ENCODE measurements around the gene KCNT2. TPM values are rescaled to one million over a fixed set of nuclear protein-coding genes. Genes with fewer than 3 reads are reported as not detected.

Gene KCNT2
- total RNA-seq, 6 donors from 2014 or later = 2.7 to 9.9 (median 5.9) TPM

DNA sequence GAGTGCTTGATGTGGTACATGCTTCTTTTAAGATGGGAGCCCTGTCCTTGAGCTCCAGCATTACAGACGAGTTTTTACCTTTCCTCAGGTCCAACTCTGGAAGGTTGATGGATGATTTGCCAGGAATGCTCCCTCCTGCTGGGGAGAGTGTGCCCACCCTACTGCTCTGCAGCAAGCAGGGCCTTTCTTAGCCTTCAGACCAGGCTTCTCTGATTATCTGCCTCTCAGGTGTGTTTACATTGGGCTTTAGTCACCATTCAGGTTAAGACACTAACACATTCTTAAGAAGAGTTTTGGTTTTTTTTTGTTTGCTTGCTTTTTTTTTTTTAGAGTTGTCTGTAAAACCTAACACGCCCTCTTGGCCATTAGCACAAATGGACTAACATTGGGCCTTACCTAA is 301.8 kb downstream of the KCNT2 start:
- Histone ChIP-seq H3K4me3 (no peak overlapping the region), H3K4me1 (no peaks in the 10 kb centered on the region), H3K27me3 (no peaks in the 10 kb centered on the region), H3K36me3 (no peaks in the 10 kb centered on the region), H3K9me3 (no peaks in the 10 kb centered on the region), H3K27ac (no peak overlapping the region)
- no peak for TF ChIP-seq POLR2A (IDR thresholded peaks at IDR 0.05)
- no peak for TF ChIP-seq POLR2AphosphoS5 (IDR thresholded peaks at IDR 0.05)
- TF ChIP-seq, protein P1, sequence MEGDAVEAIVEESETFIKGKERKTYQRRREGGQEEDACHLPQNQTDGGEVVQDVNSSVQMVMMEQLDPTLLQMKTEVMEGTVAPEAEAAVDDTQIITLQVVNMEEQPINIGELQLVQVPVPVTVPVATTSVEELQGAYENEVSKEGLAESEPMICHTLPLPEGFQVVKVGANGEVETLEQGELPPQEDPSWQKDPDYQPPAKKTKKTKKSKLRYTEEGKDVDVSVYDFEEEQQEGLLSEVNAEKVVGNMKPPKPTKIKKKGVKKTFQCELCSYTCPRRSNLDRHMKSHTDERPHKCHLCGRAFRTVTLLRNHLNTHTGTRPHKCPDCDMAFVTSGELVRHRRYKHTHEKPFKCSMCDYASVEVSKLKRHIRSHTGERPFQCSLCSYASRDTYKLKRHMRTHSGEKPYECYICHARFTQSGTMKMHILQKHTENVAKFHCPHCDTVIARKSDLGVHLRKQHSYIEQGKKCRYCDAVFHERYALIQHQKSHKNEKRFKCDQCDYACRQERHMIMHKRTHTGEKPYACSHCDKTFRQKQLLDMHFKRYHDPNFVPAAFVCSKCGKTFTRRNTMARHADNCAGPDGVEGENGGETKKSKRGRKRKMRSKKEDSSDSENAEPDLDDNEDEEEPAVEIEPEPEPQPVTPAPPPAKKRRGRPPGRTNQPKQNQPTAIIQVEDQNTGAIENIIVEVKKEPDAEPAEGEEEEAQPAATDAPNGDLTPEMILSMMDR (IDR thresholded peaks at IDR 0.05) = no peak
- no peak for TF ChIP-seq EP300 (IDR thresholded peaks at IDR 0.05)
- DNase-seq (no peak), ATAC-seq (ENCODE audit: low FRiP score in 2 of 2) (no peak)
- WGBS, 2 donors = 61 to 69% methylated on average over 2 of the region's 2 CpGs

DNA sequence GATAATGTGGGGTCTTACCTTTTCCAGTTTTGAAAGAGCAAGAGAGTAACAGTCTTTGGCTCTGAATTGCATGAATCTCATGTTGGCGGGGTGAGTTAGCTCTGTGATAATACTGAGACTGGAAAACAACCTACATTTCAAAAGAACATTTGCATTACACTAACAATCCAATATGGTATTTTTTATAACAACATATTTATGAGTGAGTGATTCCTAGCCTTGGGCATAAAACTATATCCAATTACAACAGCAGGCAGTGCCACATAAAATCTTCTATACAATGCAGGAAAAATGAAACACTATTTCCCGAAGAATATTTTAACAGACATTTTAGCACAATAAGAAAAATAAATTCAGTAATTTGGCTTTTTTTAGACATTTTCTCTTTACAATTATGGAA is 303.0 kb downstream of the KCNT2 start:
- H3K27ac ChIP-seq = no peak overlapping the region
- no peak overlapping the region for H3K4me3 ChIP-seq
- H3K36me3 ChIP-seq = no peaks in the 10 kb centered on the region
- 88 to 94% methylated on average over 2 of the region's 2 CpGs for WGBS, 2 donors
- DNase-seq = no peak
- no peaks in the 10 kb centered on the region for H3K4me1 ChIP-seq
- H3K27me3 ChIP-seq = no peaks in the 10 kb centered on the region
- no peaks in the 10 kb centered on the region for H3K9me3 ChIP-seq
- ATAC-seq (ENCODE audit: low FRiP score in 2 of 2) = no peak
- TF ChIP-seq POLR2A (IDR thresholded peaks at IDR 0.05) (no peak), EP300 (IDR thresholded peaks at IDR 0.05) (no peak), POLR2AphosphoS5 (IDR thresholded peaks at IDR 0.05) (no peak)
- TF ChIP-seq, protein P1 (IDR thresholded peaks at IDR 0.05) = no peak

DNA sequence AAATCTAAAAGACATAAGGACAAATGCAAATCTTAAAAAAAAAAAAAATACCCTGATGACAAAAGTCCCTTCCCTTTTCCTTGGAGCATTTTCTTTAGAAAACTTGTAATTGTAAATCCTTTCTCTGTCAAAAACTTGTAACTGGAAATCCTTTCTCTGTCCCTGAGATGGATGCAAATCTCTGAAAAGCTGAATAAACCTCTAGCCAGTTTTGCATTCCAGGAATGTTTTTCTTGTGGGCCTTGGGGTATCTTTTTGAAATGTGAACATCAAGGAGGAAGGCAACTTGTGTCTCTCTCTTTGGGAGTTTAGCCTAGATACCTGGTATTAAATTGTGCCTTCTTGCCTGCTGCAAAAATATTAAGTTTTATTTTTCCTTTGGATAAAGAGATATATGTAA is 305.3 kb downstream of the KCNT2 start:
- H3K27ac ChIP-seq = no peak overlapping the region
- H3K4me1 ChIP-seq = no peaks in the 10 kb centered on the region
- H3K4me3 ChIP-seq = no peak overlapping the region
- ATAC-seq (ENCODE audit: low FRiP score in 2 of 2) (no peak), DNase-seq (no peak)
- TF ChIP-seq EP300 (IDR thresholded peaks at IDR 0.05) (no peak), POLR2AphosphoS5 (IDR thresholded peaks at IDR 0.05) (no peak), POLR2A (IDR thresholded peaks at IDR 0.05) (no peak)
- TF ChIP-seq, protein P1 (IDR thresholded peaks at IDR 0.05) = no peak
- H3K27me3 ChIP-seq = no peaks in the 10 kb centered on the region
- no peaks in the 10 kb centered on the region for H3K9me3 ChIP-seq
- no peaks in the 10 kb centered on the region for H3K36me3 ChIP-seq

DNA sequence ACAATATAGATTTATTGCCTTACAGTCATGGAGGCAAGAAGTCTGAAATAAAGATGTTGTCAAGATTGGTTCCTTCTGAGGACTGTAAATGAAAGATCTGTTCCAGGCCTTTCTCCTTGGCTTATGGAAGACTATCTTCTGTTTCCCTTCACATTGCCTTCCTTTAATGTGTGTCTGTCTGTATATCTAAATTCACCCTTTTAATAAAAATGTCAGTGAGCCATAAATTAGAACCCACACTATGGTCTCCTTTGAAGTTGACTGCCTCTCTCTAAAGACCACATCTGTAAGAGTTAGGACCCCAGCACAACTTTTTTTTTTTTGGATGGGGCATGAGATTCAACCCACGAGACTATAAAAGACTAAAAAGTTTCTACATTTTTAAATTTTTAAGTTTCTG is 305.8 kb downstream of the KCNT2 start:
- Histone ChIP-seq H3K27ac (no peak overlapping the region), H3K27me3 (no peaks in the 10 kb centered on the region), H3K4me3 (no peak overlapping the region), H3K4me1 (no peaks in the 10 kb centered on the region), H3K9me3 (no peaks in the 10 kb centered on the region), H3K36me3 (no peaks in the 10 kb centered on the region)
- ATAC-seq (ENCODE audit: low FRiP score in 2 of 2) = no peak
- no peak for DNase-seq
- WGBS, 2 donors = 76 to 82% methylated on average over 1 of the region's 1 CpG
- TF ChIP-seq EP300 (IDR thresholded peaks at IDR 0.05) (no peak), POLR2AphosphoS5 (IDR thresholded peaks at IDR 0.05) (no peak), POLR2A (IDR thresholded peaks at IDR 0.05) (no peak)
- TF ChIP-seq, protein P1 (IDR thresholded peaks at IDR 0.05) = no peak

DNA sequence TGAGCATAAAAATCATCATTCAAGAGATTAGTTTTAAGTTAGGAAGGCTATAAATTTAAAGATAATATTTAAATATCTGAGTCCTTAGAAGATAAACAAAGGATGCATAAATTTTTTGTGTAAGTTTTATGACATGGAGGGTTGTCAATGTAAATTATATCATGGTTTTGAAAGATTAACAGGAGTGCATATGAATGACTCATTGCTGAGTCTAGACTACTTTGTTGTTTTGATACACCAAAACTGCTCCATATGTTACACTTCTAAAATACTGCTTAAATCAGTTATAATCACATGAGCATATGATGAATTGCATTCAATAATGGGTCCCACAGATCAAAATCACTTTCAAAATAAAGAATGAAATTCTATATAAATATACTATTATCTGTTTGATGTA is 312.5 kb downstream of the KCNT2 start:
- Histone ChIP-seq H3K9me3 (no peaks in the 10 kb centered on the region), H3K36me3 (no peaks in the 10 kb centered on the region), H3K27ac (no peak overlapping the region), H3K4me1 (no peaks in the 10 kb centered on the region), H3K27me3 (no peaks in the 10 kb centered on the region), H3K4me3 (no peak overlapping the region)
- no peak for TF ChIP-seq POLR2A (IDR thresholded peaks at IDR 0.05)
- ATAC-seq (ENCODE audit: low FRiP score in 2 of 2) = no peak
- DNase-seq = no peak
